GM21786 (cell line): ENCODE data around the gene MAN1B1.
"Not testable (repeated sequence)": the region's sequence is repeated elsewhere in the genome, so short reads cannot be mapped to it uniquely, and the experiment has no call there.

Experiments
- ATAC-seq: cut with Tn5 transposase; IDR thresholded peaks from one replicate; pipeline ENCODE4 v1.9.1; 2021; ENCODE audit not compliant: unreplicated experiment

Gene MAN1B1

GRCh38 chr9:137052998-137053943 is 33.5 kb upstream of the MAN1B1 start:
- ATAC-seq: no peak

GRCh38 chr9:137053944-137054931 is 32.5 kb upstream of the MAN1B1 start, which contains the start of gene ENTPD2:
TSS of gene ENTPD2 (minus strand) at chr9:137054061. CDS start at chr9:137053997, 64 bp downstream.
- no peak for ATAC-seq

- no peak for ATAC-seq
These were observed 31.8 kb upstream of the MAN1B1 start for GRCh38 chr9:137054932-137055384.

GRCh38 chr9:137055385-137056364 is 31.1 kb upstream of the MAN1B1 start:
- no peak for ATAC-seq

GRCh38 chr9:137056739-137057415 is 29.9 kb upstream of the MAN1B1 start:
- no peak for ATAC-seq

GRCh38 chr9:137057545-137057944 is 29.2 kb upstream of the MAN1B1 start:
- ATAC-seq: no peak

- ATAC-seq: no peak
These were observed 28.1 kb upstream of the MAN1B1 start for GRCh38 chr9:137058521-137059234.

- no peak for ATAC-seq
These were observed 24.4 kb upstream of the MAN1B1 start for GRCh38 chr9:137062384-137062783.

GRCh38 chr9:137062798-137063197 is 24.0 kb upstream of the MAN1B1 start:
- not testable (repeated sequence) for ATAC-seq

- no peak for ATAC-seq
These were observed 23.3 kb upstream of the MAN1B1 start for GRCh38 chr9:137063311-137064026.

GRCh38 chr9:137064027-137064879 is 22.5 kb upstream of the MAN1B1 start:
- no peak for ATAC-seq

GRCh38 chr9:137064880-137065164 is 22.0 kb upstream of the MAN1B1 start:
- no peak for ATAC-seq

GRCh38 chr9:137065336-137065967 is 21.3 kb upstream of the MAN1B1 start:
- ATAC-seq: no peak

GRCh38 chr9:137066096-137066861 is 20.5 kb upstream of the MAN1B1 start:
- ATAC-seq: no peak

GRCh38 chr9:137067860-137068538 is 18.8 kb upstream of the MAN1B1 start:
- no peak for ATAC-seq
